Measurements from ENCODE around the gene UBL4A.

The UBL4A gene

GRCh38 chrX:154481911-154482601 is 4.4 kb downstream of the UBL4A start:
- DNase-seq: no peak

- DNase-seq: no peak
Measured at GRCh38 chrX:154481195-154481594, 5.2 kb downstream of the UBL4A start.

- peak; percentile 74 for DNase-seq
Measured at GRCh38 chrX:154478728-154479622, 7.4 kb downstream of the UBL4A start, which contains the start of gene LAGE3. LAGE3 (minus strand) TSS chrX:154479281; CDS start chrX:154478915, 366 bp downstream.

- no peak for DNase-seq
Measured at GRCh38 chrX:154477891-154478477, 8.4 kb downstream of the UBL4A start.

- DNase-seq: no peak
Measured at GRCh38 chrX:154476821-154477220, 9.6 kb downstream of the UBL4A start.

GRCh38 chrX:154473683-154474082 is 12.7 kb downstream of the UBL4A start:
- no peak for DNase-seq

GRCh38 chrX:154472685-154473632 is 13.5 kb downstream of the UBL4A start:
- no peak for DNase-seq

- DNase-seq: no peak
Measured at GRCh38 chrX:154471839-154472684, 14.4 kb downstream of the UBL4A start.

- no peak for DNase-seq
Measured at GRCh38 chrX:154470914-154471568, 15.4 kb downstream of the UBL4A start.

- DNase-seq: no peak
Measured at GRCh38 chrX:154470434-154470833, 16.0 kb downstream of the UBL4A start.

GRCh38 chrX:154469880-154470279 is 16.5 kb downstream of the UBL4A start:
- DNase-seq: no peak

GRCh38 chrX:154469114-154469513 is 17.3 kb downstream of the UBL4A start:
- no peak for DNase-seq

- no peak for DNase-seq
Measured at GRCh38 chrX:154468217-154468616, 18.2 kb downstream of the UBL4A start.

- no peak for DNase-seq
Measured at GRCh38 chrX:154467556-154467955, 18.9 kb downstream of the UBL4A start.

GRCh38 chrX:154466907-154467306 is 19.5 kb downstream of the UBL4A start:
- no peak for DNase-seq

GRCh38 chrX:154466036-154466435 is 20.4 kb downstream of the UBL4A start:
- DNase-seq: no peak

GRCh38 chrX:154465601-154466000 is 20.8 kb downstream of the UBL4A start:
- DNase-seq: no peak

- no peak for DNase-seq
Measured at GRCh38 chrX:154464806-154465365, 21.5 kb downstream of the UBL4A start.

GRCh38 chrX:154463611-154464220 is 22.7 kb downstream of the UBL4A start:
- no peak for DNase-seq

- no peak for DNase-seq
Measured at GRCh38 chrX:154462396-154462795, 24.0 kb downstream of the UBL4A start.

Data from NCI-H226 (cell line).